CD14-positive monocyte (primary cell): Measurements from ENCODE around the gene SYT4. TPM values are rescaled to one million over a fixed set of nuclear protein-coding genes. Genes with fewer than 3 reads are reported as not detected.

Experiments used
- DNase-seq, 3 donors: peaks; one replicate each; pipeline ENCODE4 v3.0.0-alpha.2; 2011 to 2022
- H2AFZ ChIP-seq: 2 replicates; pipeline ENCODE4 v1.6.0; 2012; ENCODE audit warnings: mild to moderate bottlenecking, low read depth, low read length, inconsistent platforms; ENCODE audit not compliant: insufficient read depth, poor library complexity, severe bottlenecking
- H3K27ac ChIP-seq, 2 donors: 1 replicate in 1 of 2; 2 replicates in 1 of 2; pipeline ENCODE4 v1.5.1; 2012 to 2013; ENCODE audit warnings: low read length in 2 of 2, control low read depth in 1 of 2, inconsistent platforms in 1 of 2, low read depth in 1 of 2, mild to moderate bottlenecking in 1 of 2
- H3K27me3 ChIP-seq, 2 donors: one replicate each; pipeline versions ENCODE4 v1.6.0 to v1.6.1; 2011 to 2013; ENCODE audit warnings: low read length in 2 of 2; ENCODE audit not compliant: control insufficient read depth in 2 of 2, insufficient read depth in 2 of 2
- H3K36me3 ChIP-seq, 2 donors: replicated peaks in 1 of 2; 1 replicate in 1 of 2; 2 replicates in 1 of 2; pipeline versions ENCODE4 v1.5.1 to v1.6.1; 2012 to 2013; ENCODE audit warnings: low read length in 2 of 2, control low read depth in 1 of 2, inconsistent platforms in 1 of 2, mild to moderate bottlenecking in 1 of 2; ENCODE audit not compliant: insufficient read depth in 2 of 2, control insufficient read depth in 1 of 2
- H3K4me1 ChIP-seq, 2 donors: 1 replicate in 1 of 2; 2 replicates in 1 of 2; pipeline versions ENCODE4 v1.5.1 to v1.6.1; 2012 to 2013; ENCODE audit warnings: low read length in 2 of 2, control low read depth in 1 of 2, inconsistent platforms in 1 of 2, mild to moderate bottlenecking in 1 of 2, moderate library complexity in 1 of 2; ENCODE audit not compliant: insufficient read depth in 2 of 2, control insufficient read depth in 1 of 2
- H3K4me2 ChIP-seq: replicated peaks from 2 replicates; pipeline ENCODE3; 2012; ENCODE audit warnings: low read length, moderate library complexity, mild to moderate bottlenecking; ENCODE audit not compliant: poor library complexity, severe bottlenecking; ENCODE audit errors: extremely low read depth
- H3K4me3 ChIP-seq, 3 experiments: fragments of 200-600 bp in 1 of 3; sonication (generic) in 1 of 3; replicated peaks in 1 of 3; 1 replicate in 2 of 3; 2 replicates in 1 of 3; pipeline ENCODE4 v1.5.1; 2011 to 2013; ENCODE audit warnings: low read length in 3 of 3, mild to moderate bottlenecking in 3 of 3, control low read depth in 2 of 3, low read depth in 2 of 3, inconsistent platforms in 1 of 3, moderate library complexity in 1 of 3
- H3K79me2 ChIP-seq: 2 replicates; pipeline ENCODE4 v1.6.0; 2012; ENCODE audit warnings: mild to moderate bottlenecking, control low read depth, inconsistent platforms, low read length, moderate library complexity; ENCODE audit not compliant: insufficient read depth
- H3K9ac ChIP-seq: 2 replicates; pipeline ENCODE4 v1.6.0; 2017; ENCODE audit warnings: low read length, mild to moderate bottlenecking; ENCODE audit not compliant: insufficient read depth, poor library complexity, severe bottlenecking
- H3K9me3 ChIP-seq, 2 donors: replicated peaks in 1 of 2; 1 replicate in 1 of 2; 2 replicates in 1 of 2; pipeline versions ENCODE4 v1.5.1 to v1.6.1; 2012 to 2013; ENCODE audit warnings: low read length in 2 of 2, control low read depth in 1 of 2; ENCODE audit not compliant: control insufficient read depth in 1 of 2, insufficient read depth in 1 of 2
- H4K20me1 ChIP-seq: 2 replicates; pipeline ENCODE4 v1.6.0; 2012; ENCODE audit warnings: mild to moderate bottlenecking, low read length, control low read depth, moderate library complexity; ENCODE audit not compliant: insufficient read depth
- H3K27ac Mint-ChIP-seq, 7 donors: one replicate each; pipeline ENCODE4 v1.8.0; 2020; ENCODE audit warnings: mild to moderate bottlenecking in 7 of 7, mixed read lengths in 7 of 7, moderate library complexity in 6 of 7, inconsistent platforms in 2 of 7
- H3K27me3 Mint-ChIP-seq, 3 donors: one replicate each; pipeline ENCODE4 v1.8.0; 2021 to 2022; ENCODE audit warnings: low read depth in 3 of 3, mild to moderate bottlenecking in 3 of 3, mixed read lengths in 3 of 3, moderate library complexity in 3 of 3, inconsistent platforms in 1 of 3
- H3K36me3 Mint-ChIP-seq, 2 donors: one replicate each; pipeline ENCODE4 v1.8.0; 2020; ENCODE audit warnings: mixed read lengths in 2 of 2, inconsistent platforms in 1 of 2, mild to moderate bottlenecking in 1 of 2
- H3K4me1 Mint-ChIP-seq: one replicate; pipeline ENCODE4 v1.8.0; 2020; ENCODE audit warnings: mild to moderate bottlenecking, mixed read lengths
- H3K4me3 Mint-ChIP-seq, 2 donors: one replicate each; pipeline ENCODE4 v1.8.0; 2020; ENCODE audit warnings: mild to moderate bottlenecking in 2 of 2, mixed read lengths in 2 of 2, moderate library complexity in 1 of 2
- H3K9me3 Mint-ChIP-seq, 7 donors: one replicate each; pipeline ENCODE4 v1.8.0; 2020 to 2022; ENCODE audit warnings: mixed read lengths in 7 of 7, mild to moderate bottlenecking in 6 of 7, moderate library complexity in 6 of 7, inconsistent platforms in 2 of 7
- WGBS: methylation state at CpG from one replicate; pipeline ENCODE4 v1.1.5; 2013; ENCODE audit warnings: missing lambda C conversion rate; ENCODE audit not compliant: insufficient coverage; 5-methylcytosine and 5-hydroxymethylcytosine counted together
- intact Hi-C, 2 donors: fragments of 100-400 bp; cut with micrococcal nuclease; formaldehyde crosslinking; loops; one replicate each; pipeline versions ENCODE4 v1.15.0 to v1.15.1; 2023
- polyA plus RNA-seq, 3 donors: library from polyadenylated mRNA; depleted of rRNA in 1 of 3; unstranded in 2 of 3; stranded (reverse) in 1 of 3; fragments of 300-500 nt in 2 of 3; fragments of >200 nt in 1 of 3; fragmentation: Illumina TruSeq in 2 of 3; gene quantifications; 1 replicate in 2 of 3; 2 replicates in 1 of 3; pipeline ENCODE4 v1.2.3, GENCODE V29; 2012 to 2021
- TF ChIP-seq, protein P1 (sequence below): fragments of 200-600 bp; IDR thresholded peaks from one replicate; pipeline ENCODE4 v1.8.0; 2022; ENCODE audit warnings: antibody characterized with exemption, mild to moderate bottlenecking

Gene SYT4
- polyA plus RNA-seq, 3 donors: not detected

- no peak for DNase-seq
- Histone ChIP-seq H3K27me3 (peaks cover 0 to under 1% of the 10 kb centered on the region in 2 donors), H3K36me3 (no peaks in the 10 kb centered on the region), H2AFZ (no peak overlapping the region), H3K9me3 (no peaks in the 10 kb centered on the region), H3K4me1 (no peaks in the 10 kb centered on the region), H3K27ac (no peak overlapping the region), H3K4me3 (no peak overlapping the region), H4K20me1 (no peaks in the 10 kb centered on the region), H3K79me2 (no peaks in the 10 kb centered on the region), H3K9ac (no peak overlapping the region), H3K4me2 (no peak overlapping the region)
- Mint-ChIP-seq H3K36me3 (no peaks in the 10 kb centered on the region), H3K27ac (no peak overlapping the region), H3K4me1 (no peaks in the 10 kb centered on the region), H3K9me3 (peaks cover 0 to 3% (median 0%) of the 10 kb centered on the region in 7 donors), H3K27me3 (peaks cover 1 to 4% (median 3%) of the 10 kb centered on the region in 3 donors), H3K4me3 (no peak overlapping the region)
- intact Hi-C loops: no loop called here
- TF ChIP-seq, protein P1, sequence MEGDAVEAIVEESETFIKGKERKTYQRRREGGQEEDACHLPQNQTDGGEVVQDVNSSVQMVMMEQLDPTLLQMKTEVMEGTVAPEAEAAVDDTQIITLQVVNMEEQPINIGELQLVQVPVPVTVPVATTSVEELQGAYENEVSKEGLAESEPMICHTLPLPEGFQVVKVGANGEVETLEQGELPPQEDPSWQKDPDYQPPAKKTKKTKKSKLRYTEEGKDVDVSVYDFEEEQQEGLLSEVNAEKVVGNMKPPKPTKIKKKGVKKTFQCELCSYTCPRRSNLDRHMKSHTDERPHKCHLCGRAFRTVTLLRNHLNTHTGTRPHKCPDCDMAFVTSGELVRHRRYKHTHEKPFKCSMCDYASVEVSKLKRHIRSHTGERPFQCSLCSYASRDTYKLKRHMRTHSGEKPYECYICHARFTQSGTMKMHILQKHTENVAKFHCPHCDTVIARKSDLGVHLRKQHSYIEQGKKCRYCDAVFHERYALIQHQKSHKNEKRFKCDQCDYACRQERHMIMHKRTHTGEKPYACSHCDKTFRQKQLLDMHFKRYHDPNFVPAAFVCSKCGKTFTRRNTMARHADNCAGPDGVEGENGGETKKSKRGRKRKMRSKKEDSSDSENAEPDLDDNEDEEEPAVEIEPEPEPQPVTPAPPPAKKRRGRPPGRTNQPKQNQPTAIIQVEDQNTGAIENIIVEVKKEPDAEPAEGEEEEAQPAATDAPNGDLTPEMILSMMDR: no peak
- 97% methylated on average over 12 of the region's 16 CpGs for WGBS
Measured at GRCh38 chr18:43283299-43283698, 6.0 kb upstream of the SYT4 start.

DNA sequence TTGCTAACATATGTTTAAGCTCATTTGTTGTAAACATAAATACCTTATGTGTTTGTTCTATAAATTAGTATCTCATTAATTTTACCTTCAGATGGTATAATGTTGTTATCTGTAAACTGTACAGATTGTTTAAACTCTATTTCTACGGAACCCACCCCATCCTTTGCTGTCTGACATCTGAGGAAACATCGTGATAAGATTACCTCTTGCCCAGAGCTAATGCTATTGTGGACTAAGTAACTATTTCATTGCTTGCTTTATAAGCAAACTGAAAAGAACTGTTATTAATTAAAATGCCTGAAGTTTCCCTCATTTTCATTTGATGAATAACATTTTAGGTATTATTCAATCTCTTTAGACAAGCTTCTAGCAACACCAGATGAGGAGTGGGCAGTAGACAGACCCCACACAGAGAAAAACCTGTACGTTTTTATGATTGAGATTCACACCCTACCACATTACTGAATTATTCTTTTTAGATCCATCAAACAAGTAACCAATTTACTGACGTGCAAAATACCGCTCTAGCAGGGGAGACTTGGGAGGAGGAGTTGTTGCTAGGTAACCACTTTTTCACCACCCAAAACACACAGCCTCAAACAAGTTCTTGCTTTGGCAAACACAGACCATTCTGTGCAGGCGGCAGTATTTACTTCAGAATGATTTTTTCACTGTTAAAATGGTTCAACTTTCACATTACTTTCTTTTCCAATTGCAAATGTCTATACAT, 1.9 kb upstream of the SYT4 start:
- H3K4me1 Mint-ChIP-seq: no peaks in the 10 kb centered on the region
- H3K4me3 Mint-ChIP-seq: no peak overlapping the region
- no peak overlapping the region for H3K4me2 ChIP-seq
- H3K36me3 ChIP-seq: no peaks in the 10 kb centered on the region
- no peak overlapping the region for H2AFZ ChIP-seq
- peaks cover 4 to 16% (median 15%) of the 10 kb centered on the region in 3 donors for H3K27me3 Mint-ChIP-seq
- H3K79me2 ChIP-seq: no peaks in the 10 kb centered on the region
- no CpG with 5 or more reads among the region's 6 CpGs for WGBS
- H3K27ac ChIP-seq: no peak overlapping the region
- H3K36me3 Mint-ChIP-seq: no peaks in the 10 kb centered on the region
- peaks cover 3 to 14% of the 10 kb centered on the region in 2 donors for H3K27me3 ChIP-seq
- H3K9me3 ChIP-seq: no peaks in the 10 kb centered on the region
- H4K20me1 ChIP-seq: no peaks in the 10 kb centered on the region
- no peak overlapping the region for H3K27ac Mint-ChIP-seq
- no peak overlapping the region for H3K9ac ChIP-seq
- no peaks in the 10 kb centered on the region for H3K9me3 Mint-ChIP-seq
- TF ChIP-seq, protein P1: no peak
- no peak for DNase-seq
- no peak overlapping the region for H3K4me3 ChIP-seq
- H3K4me1 ChIP-seq: no peaks in the 10 kb centered on the region
- intact Hi-C loops: loop anchor here (10.0 kb wide), 2 partner anchors 984 to 1164 kb away; no protein-coding TSS in a partner anchor
